Measurements from ENCODE around the gene UGT1A1. TPM values are rescaled to one million over a fixed set of nuclear protein-coding genes. Genes with fewer than 3 reads are reported as not detected.

Gene UGT1A1
- total and polyA plus RNA-seq, 2 donors (not counting 3 experiments of a cell fraction or from before 2014, with no cell fraction given), result not detected

DNA sequence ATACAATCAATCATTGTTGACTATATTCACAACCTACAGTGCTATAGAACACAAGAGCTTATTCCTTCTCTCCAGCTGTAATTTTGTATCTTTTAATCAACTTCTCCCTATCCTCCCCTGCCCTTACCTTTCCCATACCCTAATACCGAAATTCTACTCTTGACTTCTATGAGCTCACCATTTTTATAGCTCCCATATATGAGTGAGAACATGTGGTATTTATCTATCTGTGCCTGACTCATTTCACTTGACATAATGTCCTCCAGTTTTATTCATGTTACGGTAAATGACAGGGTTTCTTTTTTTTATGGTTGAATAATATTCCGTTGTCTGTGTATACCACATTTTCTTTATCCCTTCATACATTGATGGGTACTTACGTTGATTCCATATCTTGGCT is 20.7 kb downstream of the UGT1A1 start:
- no peak for FAIRE-seq
- no TSS peak for BruUV-seq (replicated peaks)
- POLR2A ChIA-PET, result no interaction called here

More for the DNA sequence above, 20.7 kb downstream of the UGT1A1 start:
- DNase-seq (ENCODE audit: low read depth, low spot score), result no peak
- no peak overlapping the region for H3K4me2 ChIP-seq (ENCODE audit: insufficient read depth, low read length)
- TF ChIP-seq POLR2A (IDR thresholded peaks at IDR 0.05; ENCODE audit: low read depth, low read length) (no peak), JUN (IDR thresholded peaks at IDR 0.05; ENCODE audit: borderline replicate concordance, insufficient read depth, insufficient read length, low read depth) (no peak), MYC (IDR thresholded peaks at IDR 0.05; ENCODE audit: low read depth, low read length) (no peak), GATA2 (IDR thresholded peaks at IDR 0.05; ENCODE audit: insufficient read depth, insufficient read length, low read depth, low read length) (no peak), EZH2 (IDR thresholded peaks at IDR 0.05; ENCODE audit: borderline replicate concordance, low read depth, low read length, severe bottlenecking) (no peak), POLR2AphosphoS5 (IDR thresholded peaks at IDR 0.05; ENCODE audit: insufficient read depth, low read depth, low read length) (no peak), FOS (IDR thresholded peaks at IDR 0.05; ENCODE audit: borderline replicate concordance, insufficient read depth, low read length) (no peak)
- TF ChIP-seq, protein P1, sequence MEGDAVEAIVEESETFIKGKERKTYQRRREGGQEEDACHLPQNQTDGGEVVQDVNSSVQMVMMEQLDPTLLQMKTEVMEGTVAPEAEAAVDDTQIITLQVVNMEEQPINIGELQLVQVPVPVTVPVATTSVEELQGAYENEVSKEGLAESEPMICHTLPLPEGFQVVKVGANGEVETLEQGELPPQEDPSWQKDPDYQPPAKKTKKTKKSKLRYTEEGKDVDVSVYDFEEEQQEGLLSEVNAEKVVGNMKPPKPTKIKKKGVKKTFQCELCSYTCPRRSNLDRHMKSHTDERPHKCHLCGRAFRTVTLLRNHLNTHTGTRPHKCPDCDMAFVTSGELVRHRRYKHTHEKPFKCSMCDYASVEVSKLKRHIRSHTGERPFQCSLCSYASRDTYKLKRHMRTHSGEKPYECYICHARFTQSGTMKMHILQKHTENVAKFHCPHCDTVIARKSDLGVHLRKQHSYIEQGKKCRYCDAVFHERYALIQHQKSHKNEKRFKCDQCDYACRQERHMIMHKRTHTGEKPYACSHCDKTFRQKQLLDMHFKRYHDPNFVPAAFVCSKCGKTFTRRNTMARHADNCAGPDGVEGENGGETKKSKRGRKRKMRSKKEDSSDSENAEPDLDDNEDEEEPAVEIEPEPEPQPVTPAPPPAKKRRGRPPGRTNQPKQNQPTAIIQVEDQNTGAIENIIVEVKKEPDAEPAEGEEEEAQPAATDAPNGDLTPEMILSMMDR (IDR thresholded peaks at IDR 0.05; ENCODE audit: extremely low read depth in 1 of 2, insufficient read depth in 1 of 2, low read depth in 1 of 2, low read length in 2 of 2), result no peak
- TF ChIP-seq, protein P2, sequence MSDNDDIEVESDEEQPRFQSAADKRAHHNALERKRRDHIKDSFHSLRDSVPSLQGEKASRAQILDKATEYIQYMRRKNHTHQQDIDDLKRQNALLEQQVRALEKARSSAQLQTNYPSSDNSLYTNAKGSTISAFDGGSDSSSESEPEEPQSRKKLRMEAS (IDR thresholded peaks at IDR 0.05; ENCODE audit: insufficient read depth, insufficient read length), result no peak
- H3K4me3 ChIP-seq (replicated peaks in 1 of 3; ENCODE audit: insufficient read depth in 1 of 3, low read depth in 1 of 3, low read length in 3 of 3), result no peak overlapping the region
- H3K9me1 ChIP-seq (replicated peaks; ENCODE audit: control insufficient read depth, extremely low read depth, insufficient read depth, low read length), result no peaks in the 10 kb centered on the region
- no peak overlapping the region for H3K9ac ChIP-seq (replicated peaks; ENCODE audit: extremely low read depth, insufficient read depth, low read length)
- no peaks in the 10 kb centered on the region for H3K79me2 ChIP-seq (ENCODE audit: control insufficient read depth, insufficient read depth, low read length)
- CTCF ChIA-PET, result no interaction called here
- intact Hi-C loops (cut with micrococcal nuclease), result no loop called here
- dilution Hi-C loops (cut with MboI; ENCODE audit: extremely low pct_ligation_motif_present, low sequenced_read_pairs), result no loop called here
- no peaks in the 10 kb centered on the region for H3K27me3 ChIP-seq (ENCODE audit: control insufficient read depth in 2 of 2, insufficient read depth in 2 of 2, low read length in 2 of 2)
- H2AFZ ChIP-seq (ENCODE audit: low read depth, low read length), result no peak overlapping the region
- no peaks in the 10 kb centered on the region for H4K20me1 ChIP-seq (replicated peaks; ENCODE audit: control insufficient read depth, extremely low read depth, insufficient read depth, low read length)
- H3K4me1 ChIP-seq (ENCODE audit: control insufficient read depth, extremely low read depth, insufficient read depth, low read length), result no peaks in the 10 kb centered on the region
- H3K36me3 ChIP-seq (ENCODE audit: control insufficient read depth in 2 of 2, extremely low read depth in 1 of 2, insufficient read depth in 2 of 2, low read length in 2 of 2), result no peaks in the 10 kb centered on the region
- no peak overlapping the region for H3K27ac ChIP-seq (ENCODE audit: insufficient read depth, low read depth, low read length)
- no peaks in the 10 kb centered on the region for H3K9me3 ChIP-seq (replicated peaks; ENCODE audit: control insufficient read depth, insufficient read depth, low read length)

All from endothelial cell of umbilical vein (primary cell).